NAMALWA (cell line): ENCODE measurements around the gene AUTS2.

Experiments used
- DNase-seq: peaks from one replicate; pipeline ENCODE4 v3.0.0-alpha.2; 2015; ENCODE audit warnings: low spot score

AUTS2 gene

DNA sequence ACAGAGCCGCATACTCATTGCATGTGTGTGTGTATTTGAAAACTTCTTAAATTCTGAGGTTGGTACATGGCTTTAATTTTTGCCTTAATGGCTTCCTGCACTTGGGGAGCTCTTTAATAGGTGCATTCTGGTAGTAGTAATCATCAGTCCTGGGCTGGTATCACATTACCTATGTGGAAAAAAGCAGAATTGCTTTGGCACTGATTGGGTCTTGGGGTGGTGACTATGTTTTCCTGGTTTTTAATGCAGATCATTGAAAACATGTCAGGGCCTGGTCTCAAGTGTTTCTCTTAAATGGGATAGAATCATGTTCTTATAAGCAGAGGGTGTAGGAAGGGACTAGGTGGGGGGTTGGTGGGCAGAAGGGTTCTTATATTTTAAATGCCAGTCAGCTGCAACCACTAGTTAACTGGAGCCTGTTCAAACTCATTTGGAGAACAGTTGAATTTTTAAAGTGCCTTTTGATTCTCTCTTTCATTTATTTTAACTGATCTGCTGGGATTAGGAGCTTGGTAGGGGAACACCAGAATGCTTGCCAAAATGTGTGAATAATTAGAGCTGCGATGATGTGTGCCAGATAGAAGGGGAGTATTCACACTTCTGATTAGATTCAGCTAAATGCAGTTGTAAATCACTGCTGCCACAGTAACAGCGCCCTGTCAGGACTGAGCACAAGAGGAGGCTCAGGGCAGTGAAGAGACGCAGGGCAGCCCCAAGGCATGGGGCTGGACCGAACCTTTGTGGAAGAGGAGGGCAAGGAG lies 900.1 kb downstream of the AUTS2 start:
- DNase-seq = no peak

DNA sequence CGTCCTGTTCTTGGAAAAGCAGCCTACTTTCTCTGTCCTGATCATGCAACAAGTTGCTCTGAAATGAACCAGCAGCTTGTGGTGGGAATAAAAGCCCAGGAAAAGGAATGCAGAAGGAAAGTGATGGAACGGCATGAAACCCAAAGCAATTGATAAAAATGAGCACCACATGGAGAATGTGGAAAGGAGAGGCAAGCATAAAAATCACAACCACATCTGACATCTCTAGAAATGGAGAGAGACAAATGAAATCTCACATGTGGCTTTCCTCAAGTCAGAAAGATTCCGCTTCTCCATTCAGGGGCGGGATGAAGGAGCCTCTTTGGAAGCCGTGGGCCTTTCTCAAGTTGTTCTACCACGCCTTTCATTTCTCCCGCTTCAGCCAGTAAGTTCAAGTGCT lies 902.0 kb downstream of the AUTS2 start:
- no peak for DNase-seq

DNA sequence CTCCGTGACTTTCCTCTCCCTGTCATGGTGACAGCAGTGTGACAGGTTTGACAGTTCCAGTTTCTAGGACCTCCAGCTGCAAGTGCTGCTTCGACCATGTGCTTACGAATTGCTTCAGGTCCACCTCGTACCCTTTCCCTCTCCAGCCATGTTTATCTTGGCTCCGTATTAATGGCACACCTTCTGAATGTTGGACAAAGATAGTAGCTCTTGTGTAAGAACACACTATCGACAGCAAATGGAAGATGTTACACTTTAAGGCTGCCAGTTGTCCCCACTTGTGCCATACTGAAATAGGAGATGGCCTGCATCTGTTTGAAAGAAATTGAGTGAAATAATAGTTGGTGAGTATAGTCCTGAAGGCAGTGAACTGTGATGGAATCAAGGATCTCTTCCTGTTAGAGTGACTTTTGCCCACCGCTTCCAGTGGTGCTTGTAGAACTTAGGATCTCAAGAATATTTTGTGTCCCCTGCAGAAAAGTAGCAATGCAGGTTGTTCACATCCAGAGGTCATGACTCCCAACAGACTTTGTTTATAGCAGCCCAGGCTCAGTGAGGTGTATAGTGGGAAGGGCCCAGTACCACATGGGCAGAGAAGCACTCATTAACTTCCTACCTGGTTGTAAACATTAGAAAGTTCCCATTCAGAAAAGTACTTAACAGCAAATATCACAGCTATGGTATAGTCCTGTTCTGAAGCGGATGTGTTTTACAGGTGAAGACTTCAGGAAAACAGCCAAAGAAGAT lies 904.0 kb downstream of the AUTS2 start:
- DNase-seq = no peak

DNA sequence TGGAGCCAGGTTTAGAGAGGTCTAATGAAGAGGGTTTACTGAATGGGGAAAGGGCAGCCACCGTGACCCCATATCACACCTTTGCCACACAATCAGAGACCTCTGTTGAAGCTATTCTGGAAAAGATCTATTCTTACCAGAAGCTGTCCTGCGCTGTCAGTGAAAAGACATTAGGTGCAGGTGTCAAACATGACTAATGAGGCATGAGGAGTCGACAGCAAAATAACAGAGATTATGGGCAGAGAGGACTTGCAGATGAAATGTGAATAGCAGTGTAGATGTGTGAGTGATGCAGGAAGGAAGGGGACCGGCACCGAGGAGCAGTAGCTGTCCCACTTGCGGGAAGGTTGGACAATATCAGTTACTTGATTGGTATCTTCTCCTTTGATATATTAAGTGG lies 906.0 kb downstream of the AUTS2 start:
- DNase-seq = no peak

DNA sequence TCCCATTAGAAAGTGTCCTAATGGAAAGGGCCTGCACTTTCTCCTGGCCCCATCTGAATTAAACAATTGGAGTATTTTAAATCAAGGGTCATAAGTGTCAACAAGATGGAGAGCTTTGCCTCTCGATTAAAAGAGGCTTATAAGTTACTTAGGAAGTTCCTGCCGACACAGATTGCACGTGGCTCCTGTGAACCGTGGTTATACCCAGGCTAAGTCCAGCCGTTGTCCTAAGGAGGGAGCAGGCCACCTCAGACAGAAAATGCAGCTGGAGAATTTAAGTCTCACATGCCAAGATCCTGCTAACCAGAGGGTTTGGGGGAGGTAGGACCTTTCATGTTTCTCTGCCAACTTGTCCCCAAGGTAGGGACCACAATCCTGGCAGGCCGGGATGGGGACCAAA lies 907.2 kb downstream of the AUTS2 start:
- DNase-seq = no peak

DNA sequence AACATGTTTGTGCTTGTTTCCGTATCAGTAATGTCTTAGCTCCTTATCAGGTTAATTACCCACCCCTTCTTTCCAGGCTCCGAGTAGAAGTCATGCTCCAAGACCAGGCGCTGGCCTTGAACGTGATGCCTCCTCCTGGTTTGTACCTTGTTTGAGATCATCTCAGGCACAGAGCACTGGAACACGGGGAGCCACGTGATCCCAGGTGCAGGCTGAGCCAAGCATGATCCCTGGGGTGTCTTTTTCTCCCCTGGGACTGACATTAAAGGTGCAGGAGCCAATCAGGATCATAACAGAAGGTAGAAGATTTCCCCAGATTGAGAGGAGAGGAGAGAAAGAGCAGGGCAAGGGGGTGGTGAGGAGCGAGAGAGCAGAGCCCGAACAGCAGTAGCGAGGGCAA lies 907.6 kb downstream of the AUTS2 start:
- DNase-seq = no peak

DNA sequence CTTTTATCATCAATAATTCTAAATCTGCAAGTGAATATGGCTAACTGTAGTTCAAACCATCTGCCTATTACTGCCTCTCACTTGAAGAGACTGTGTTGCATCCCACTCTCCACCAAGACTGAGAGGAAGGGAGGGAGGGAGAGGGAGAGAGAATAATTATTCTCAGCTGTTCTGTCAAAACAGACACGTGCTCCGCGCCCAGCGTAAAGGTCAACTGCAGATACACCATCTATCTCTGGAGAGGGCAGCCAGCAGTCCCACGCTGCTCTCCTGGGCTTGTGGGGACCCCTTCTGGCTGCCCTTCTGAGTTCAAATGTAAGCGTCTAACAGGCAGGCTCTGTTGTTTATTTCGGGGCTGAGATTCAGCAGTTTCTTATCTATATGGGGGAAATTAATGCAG lies 908.2 kb downstream of the AUTS2 start:
- DNase-seq = peak; percentile 37

DNA sequence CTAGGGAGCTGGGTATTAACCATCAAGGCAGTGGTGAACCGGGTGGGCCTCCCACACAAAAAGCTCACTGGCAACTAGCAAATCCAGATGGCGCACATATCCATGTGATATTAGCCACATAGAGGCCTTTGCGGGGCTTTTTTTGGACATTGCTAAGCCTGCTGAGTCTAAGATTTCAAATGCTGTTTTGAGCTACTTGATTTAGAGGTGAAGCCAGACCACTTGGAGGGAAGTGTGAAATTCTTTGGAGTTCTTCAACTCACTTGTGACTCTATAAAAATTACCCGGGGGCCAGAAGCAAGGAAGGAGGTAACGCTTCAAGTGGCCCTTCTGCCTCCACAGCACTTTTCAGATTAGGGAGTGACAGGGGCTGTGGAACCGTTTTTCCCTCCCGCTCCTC lies 913.9 kb downstream of the AUTS2 start:
- no peak for DNase-seq

DNA sequence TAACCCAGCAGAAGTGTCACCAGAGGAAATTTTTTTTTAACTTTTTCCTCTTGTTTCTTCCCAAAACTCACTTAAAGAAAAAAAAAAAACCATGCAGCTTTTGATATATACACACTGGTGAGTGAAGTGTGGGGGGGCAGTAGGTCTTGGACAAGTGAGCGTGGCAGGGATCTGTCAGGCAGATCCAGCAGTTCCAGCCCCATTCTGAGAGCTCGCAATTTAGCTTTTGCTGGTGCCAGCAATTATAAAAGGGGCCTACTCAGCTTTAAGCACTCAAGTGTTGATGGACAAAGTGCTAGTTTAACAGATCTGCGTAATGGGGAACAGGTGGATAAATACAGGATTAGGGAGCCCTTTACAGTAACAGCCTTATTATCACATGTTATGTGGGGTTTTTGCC lies 914.5 kb downstream of the AUTS2 start:
- DNase-seq = no peak

DNA sequence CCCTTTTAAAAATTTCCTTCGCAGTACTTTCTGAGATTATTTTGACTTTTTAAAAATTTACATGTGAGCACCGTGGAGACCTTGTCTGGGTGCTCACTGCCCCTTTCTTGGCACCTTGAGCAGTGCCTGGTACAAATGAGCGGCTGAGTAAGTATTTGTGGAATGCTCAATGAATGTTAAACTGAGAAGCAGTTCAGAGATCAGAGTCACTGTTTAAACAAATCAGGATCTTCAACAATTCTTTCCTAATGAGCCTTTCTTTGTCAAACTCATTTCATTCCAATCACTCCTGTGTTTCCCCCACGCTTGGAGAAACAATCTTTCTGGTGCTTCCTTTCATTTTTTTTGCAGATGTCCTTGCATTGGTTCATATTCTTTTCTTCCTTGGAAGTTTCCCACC lies 922.3 kb downstream of the AUTS2 start:
- DNase-seq = no peak

DNA sequence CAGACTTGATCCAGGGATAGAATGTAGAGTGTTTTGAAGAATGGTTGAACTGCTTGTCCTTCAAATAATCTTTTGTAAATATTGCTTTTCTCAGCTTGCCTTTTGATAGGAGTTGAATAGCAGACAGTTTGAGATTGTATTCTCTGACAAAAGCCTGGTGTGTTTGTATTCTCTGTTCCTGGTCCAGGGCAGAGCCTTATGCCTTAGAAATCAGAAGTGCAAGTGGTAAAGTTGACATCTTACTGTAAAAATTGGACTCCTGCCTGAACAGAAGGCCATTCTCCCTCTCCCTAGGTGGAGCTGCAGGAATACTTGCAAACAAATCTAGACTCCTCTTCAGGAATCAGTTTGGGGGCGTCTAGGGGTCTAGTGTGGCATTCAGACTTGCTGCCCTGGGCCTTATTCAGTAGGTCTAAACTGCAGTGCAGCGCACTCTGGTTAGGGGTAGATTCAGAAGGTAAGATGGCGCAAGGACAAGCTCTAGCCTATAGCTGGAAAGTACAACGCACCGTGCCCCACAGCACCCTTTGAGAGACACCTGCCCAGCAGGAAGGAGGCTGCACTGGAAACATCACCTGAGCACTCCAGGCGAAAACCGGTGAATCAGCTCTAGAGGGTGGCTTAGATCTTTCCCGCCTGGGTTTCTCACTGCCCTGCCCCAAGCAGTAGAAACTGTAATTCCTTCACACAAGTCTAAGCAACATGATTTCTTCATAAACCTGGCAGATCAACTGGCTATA lies 925.1 kb downstream of the AUTS2 start:
- no peak for DNase-seq

DNA sequence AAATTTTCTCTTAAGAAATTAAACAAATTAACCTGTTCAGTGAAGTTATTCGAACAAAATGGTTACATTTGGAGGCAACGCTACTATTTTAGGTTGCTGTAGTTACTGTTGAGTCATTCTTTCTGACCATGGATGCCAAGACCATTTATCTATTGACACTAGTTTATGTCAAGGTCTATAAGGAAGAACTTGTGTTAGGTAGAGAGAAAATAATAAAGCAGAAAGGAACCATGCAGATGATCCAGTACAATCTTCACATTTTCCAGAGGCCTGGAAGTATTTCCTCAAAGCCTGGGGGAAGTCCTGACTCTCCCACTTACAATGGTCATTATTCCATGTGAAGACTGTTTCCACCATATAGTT lies 925.7 kb downstream of the AUTS2 start:
- DNase-seq = no peak

DNA sequence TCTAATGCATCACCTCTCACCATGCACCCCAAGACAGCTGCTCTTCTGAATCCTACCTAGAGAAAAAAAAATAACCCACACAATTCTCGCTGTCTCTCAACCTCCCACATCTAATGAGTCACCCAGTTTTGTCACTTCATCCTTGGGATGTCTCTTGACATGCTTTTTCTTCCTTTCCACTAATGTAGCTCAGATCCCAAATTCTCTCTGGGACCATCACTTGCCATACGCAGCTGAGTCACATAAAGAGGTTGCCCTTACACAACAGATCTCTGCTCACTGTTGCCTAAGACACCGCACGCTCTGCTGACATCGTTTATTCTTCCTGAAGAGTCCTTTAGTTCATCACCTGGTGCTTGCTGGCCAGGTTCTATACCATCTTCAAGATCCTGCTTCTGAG lies 927.7 kb downstream of the AUTS2 start:
- no peak for DNase-seq

DNA sequence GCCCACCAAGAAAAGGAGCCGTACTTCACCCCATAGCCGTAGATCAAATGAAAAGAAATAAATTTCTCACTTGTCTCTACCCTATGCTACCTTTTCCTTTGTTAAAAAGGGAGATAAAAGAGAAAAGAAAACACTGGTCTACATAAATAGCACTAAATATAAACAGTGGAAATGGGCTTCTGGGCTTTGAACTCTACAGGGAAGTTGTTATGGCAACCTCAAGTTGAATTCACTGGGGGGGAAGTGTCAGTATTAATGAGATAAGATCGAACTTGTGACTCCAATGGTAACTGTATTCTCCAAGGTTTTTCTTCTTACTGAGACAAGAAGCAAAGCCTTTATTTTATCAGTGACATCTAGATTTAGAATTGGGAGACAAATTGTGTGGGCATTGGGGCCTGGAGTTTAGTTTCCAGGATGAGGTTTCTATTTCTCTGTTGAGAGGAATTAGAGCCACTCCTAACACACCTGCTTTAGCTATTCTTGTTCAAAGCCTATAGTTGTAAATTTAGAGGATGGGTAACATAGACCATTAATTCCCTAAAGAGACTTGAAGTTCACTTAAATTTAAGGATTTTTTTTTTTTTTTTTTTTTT lies 929.3 kb downstream of the AUTS2 start:
- no peak for DNase-seq

DNA sequence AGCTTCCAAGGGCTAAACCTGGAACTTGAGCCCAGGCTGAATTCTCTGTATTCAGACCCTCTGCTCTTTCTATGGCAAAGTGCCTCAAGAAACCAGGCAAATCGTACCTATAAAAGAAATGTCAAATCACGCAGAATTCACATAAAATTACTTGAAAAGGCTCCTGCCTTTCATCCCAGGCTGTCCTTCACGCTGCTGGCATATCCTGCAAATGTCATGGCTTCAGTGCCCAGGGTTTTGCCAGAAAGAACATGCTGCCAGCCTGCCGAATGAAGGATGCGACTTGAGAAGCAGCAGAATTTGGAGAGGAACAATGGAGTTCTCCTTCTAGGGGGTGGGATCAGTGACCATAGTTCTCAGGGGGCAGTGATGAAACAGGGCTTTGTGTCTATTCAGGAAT lies 931.2 kb downstream of the AUTS2 start:
- no peak for DNase-seq

DNA sequence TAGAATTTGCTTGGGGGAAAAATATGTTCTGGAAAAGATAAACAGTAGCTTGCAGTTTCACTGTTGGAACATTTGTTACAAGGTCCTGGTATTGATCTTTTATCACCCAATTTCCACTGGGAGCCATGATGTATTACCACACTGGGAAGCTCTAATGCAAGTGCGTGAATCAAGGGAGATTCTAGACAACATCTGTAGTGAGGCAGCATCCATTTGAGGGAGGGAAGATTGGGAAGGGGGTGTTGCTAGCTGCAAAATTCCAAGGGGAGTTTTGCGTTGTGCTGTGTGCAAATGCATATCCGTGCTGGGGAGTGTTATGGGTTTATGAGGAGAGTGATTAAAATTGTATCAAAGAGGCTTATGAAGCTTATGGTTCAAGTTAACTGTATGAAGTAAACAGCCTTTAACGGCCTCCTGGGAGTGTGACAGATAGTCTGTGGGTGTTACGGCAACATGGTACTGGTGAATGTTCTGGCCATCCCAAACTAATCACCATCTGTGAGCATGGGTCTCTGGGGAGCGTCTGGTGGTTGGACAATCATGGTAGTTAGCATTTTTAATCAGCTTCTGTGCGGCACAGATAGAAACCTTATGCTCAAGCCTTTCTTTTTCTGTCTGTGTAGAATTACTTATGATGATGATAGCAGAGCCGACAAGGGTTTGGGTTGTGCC lies 931.8 kb downstream of the AUTS2 start:
- no peak for DNase-seq

DNA sequence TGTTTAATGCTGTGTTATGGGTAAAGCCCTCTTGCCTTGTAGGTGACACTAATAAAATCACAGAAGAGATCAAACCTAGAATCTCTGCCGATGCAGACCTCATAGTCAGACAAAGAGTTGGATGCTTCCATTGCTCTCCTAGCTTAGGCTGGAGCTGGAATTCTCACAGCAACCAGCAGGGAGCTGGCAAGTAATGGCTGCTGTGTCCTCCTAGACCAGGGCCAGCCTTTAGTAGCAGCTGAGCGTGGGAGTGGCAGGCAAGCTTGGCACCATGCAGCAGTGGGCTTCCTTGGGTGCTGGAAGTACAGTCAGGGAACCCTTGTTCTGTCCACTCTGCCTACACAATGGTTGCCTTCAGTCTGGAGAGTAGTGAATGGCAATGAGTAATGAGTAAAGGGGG lies 935.3 kb downstream of the AUTS2 start:
- no peak for DNase-seq

DNA sequence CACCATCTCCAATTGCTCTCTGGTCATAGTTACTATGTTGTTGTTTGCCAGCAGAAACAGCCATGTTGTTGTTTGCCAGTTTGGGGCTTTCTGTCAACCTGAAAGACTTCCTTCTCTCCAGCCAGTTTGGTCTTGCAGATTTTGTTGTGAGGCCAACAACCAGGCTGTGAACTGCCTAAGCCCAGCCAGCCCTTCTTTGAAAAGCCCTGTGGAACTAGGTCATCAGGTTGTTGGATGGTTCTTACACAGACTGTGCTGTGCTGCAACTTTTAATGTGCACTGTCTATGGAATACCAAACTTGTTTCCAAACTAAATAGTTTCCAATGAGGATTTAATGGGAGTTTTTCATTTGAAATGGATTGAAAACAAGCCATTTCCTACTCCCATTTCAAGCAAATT lies 940.9 kb downstream of the AUTS2 start:
- DNase-seq = no peak

DNA sequence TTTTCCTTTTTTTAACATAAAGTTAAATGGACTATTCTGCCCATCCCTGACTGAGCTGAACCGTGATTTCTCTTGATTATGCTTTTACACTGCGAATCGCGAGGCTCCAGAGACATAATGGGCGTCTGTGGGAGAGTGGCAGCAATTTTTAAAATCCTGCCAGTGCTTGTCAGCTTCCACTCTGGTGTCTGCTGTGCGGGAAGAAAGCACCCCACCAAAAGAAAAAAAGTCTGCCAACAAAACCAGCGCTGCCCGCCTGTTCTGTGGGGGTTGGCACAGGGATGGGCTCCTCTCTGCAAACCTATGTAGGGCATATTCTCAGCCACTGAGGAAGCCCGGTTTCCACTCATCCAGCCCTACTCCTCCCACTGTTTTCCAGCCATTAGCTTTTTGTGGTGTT lies 941.3 kb downstream of the AUTS2 start:
- DNase-seq = no peak

DNA sequence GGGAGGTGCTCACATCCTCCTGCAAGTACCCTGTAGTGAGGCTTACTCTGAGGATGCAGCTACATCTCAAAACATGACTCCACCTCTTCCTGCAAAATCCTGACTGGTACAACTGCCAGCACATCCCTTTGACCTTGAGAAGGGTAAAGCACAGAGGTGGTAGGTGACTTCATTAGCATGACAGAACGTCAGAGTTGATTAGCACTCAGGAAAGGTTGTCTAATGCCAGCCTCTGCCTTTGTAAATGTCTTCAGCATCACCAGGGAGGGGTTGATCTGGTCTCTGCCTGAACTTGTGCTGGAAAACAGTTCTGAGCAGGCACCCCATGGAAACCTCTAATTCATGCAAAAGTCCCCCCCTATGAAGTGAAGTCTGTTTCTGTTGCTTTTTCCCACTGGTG lies 942.4 kb downstream of the AUTS2 start:
- DNase-seq = no peak

DNA sequence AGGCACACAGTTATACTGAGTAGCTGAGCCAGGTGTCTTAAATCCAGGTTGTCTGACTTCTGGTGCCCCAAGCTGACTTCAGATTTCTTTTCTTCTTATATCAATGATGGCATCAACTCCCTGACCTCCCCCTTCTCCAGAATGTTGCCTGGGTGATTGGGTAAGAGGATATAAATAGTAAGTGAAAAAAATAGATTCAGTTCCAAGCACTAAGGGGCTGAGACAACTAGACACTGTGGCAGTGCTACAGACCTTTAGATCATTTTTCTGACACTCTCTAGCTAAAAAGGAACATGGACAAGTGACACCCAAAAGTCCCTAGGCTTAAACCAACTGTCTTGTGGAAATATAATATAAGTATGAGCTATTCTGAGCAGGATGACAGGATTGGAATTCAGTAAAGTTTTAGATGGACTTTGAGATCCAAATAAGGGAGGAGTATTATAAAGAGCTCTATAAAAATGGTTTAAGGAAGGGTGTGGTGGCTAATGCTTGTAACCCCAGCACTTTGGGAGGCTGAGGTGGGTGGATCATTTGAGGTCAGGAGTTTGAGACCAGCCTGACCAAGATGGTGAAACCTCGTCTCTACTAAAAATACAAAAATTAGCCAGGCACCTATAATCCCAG lies 944.6 kb downstream of the AUTS2 start:
- no peak for DNase-seq

DNA sequence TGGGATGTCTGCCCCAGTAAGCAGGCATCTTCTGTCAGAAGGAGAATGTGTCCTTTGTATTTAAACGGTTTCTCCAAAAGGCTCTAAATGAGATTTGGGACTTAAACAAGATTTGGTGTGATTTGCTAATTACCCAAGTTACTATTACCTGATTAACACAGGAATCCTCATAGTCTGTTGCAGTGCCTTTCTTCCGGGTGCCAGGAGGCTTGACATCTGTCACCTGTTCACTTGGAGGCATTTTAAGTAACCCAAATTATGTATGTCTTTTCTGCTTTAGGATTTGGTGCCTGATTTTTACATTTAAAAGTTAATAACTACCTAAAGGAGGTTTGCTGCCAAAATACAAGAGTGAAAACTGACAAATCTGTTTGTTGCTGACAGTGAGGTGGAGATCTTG lies 945.7 kb downstream of the AUTS2 start:
- no peak for DNase-seq
